DMS53 treated with DMSO at 0.1 percent for 48 hours (cell line): ENCODE data around the gene ABHD17A.
A peak's percentile ranks its signal among the peaks of the same experiment; 100 is the strongest.

ENCODE experiments used
- DNase-seq: peaks from one replicate; lab custom pipeline; 2025; ENCODE audit not compliant: unreplicated experiment; lab: John Stamatoyannopoulos, UW

The ABHD17A gene

GRCh38 chr19:1865172-1866010 lies 19.9 kb downstream of the ABHD17A start:
- DNase-seq: no peak

GRCh38 chr19:1864480-1865171 lies 20.7 kb downstream of the ABHD17A start:
- peak; percentile 8 for DNase-seq

- DNase-seq: peak; percentile 67
Observed at GRCh38 chr19:1863638-1864479, 21.4 kb downstream of the ABHD17A start.

GRCh38 chr19:1863328-1863637 lies 22.0 kb downstream of the ABHD17A start, which contains the start of gene KLF16:
Gene KLF16 (minus strand): TSS chr19:1863579. CDS start chr19:1863497, 82 bp downstream.
- DNase-seq: no peak

GRCh38 chr19:1862424-1863327 lies 22.6 kb downstream of the ABHD17A start:
- DNase-seq: peak; percentile 1

GRCh38 chr19:1862068-1862423 lies 23.2 kb downstream of the ABHD17A start:
- DNase-seq: no peak

GRCh38 chr19:1861599-1862031 lies 23.7 kb downstream of the ABHD17A start:
- DNase-seq: no peak

GRCh38 chr19:1860821-1861598 lies 24.3 kb downstream of the ABHD17A start:
- DNase-seq: no peak

- no peak for DNase-seq
Observed at GRCh38 chr19:1860042-1860775, 25.1 kb downstream of the ABHD17A start.

GRCh38 chr19:1859331-1859781 lies 25.9 kb downstream of the ABHD17A start:
- DNase-seq: no peak

GRCh38 chr19:1858412-1859081 lies 26.7 kb downstream of the ABHD17A start:
- no peak for DNase-seq

GRCh38 chr19:1857648-1858326 lies 27.5 kb downstream of the ABHD17A start:
- no peak for DNase-seq

- no peak for DNase-seq
Observed at GRCh38 chr19:1856698-1857603, 28.3 kb downstream of the ABHD17A start.

GRCh38 chr19:1856345-1856697 lies 29.0 kb downstream of the ABHD17A start:
- DNase-seq: no peak

GRCh38 chr19:1855828-1856255 lies 29.5 kb downstream of the ABHD17A start:
- DNase-seq: no peak

GRCh38 chr19:1855040-1855827 lies 30.1 kb downstream of the ABHD17A start:
- DNase-seq: no peak
